HEK293 (cell line): Measurements from ENCODE around the gene PJVK.

Experiments used
- CTCF ChIA-PET: fragments of 350-600 bp; formaldehyde crosslinking; extraction: SDS; loops from one replicate; lab custom pipeline; 2021; ENCODE audit warnings: antibody characterized with exemption; lab: Yijun Ruan, JAX
- POLR2A ChIA-PET: fragments of 300-600 bp; formaldehyde crosslinking; extraction: SDS; loops from one replicate; lab custom pipeline; 2020; ENCODE audit warnings: antibody characterized with exemption, inconsistent platforms; lab: Yijun Ruan, JAX
- H3K27ac ChIP-seq: fragments of 200-500 bp; sonication (Bioruptor generic); 2 replicates; pipeline ENCODE4 v1.5.1; 2014; ENCODE audit warnings: low read depth, low read length, control low read depth, inconsistent platforms; ENCODE audit errors: extremely low read depth
- H3K36me3 ChIP-seq, 2 experiments: fragments of 200-500 bp in 1 of 2; sonication (Bioruptor generic) in 1 of 2; 1 replicate in 1 of 2; 2 replicates in 1 of 2; pipeline ENCODE4 v1.5.1; 2014 to 2017; ENCODE audit warnings: inconsistent platforms in 2 of 2, low read length in 2 of 2; ENCODE audit not compliant: control insufficient read depth in 2 of 2, insufficient read depth in 1 of 2
- H3K4me1 ChIP-seq: fragments of 200-500 bp; sonication (Bioruptor generic); 2 replicates; pipeline ENCODE4 v1.5.1; 2014; ENCODE audit warnings: mild to moderate bottlenecking, low read length, inconsistent platforms; ENCODE audit not compliant: control insufficient read depth, insufficient read depth
- H3K4me3 ChIP-seq: 2 replicates; pipeline ENCODE4 v1.5.1; 2011; ENCODE audit warnings: low read depth, mild to moderate bottlenecking, control low read depth, low read length, moderate library complexity
- H3K9me3 ChIP-seq: fragments of 200-500 bp; sonication (Bioruptor generic); 2 replicates; pipeline ENCODE4 v1.5.1; 2014; ENCODE audit warnings: low read depth, low read length, inconsistent platforms; ENCODE audit not compliant: control insufficient read depth, insufficient read depth
- PRDM1 ChIP-seq: fragments of 450-650 bp; formaldehyde crosslinking; IDR thresholded peaks from 2 replicates; pipeline ENCODE4; 2016; ENCODE audit warnings: missing biosample characterization, missing genetic modification characterization
- PRDM6 ChIP-seq: fragments of 450-650 bp; formaldehyde crosslinking; IDR thresholded peaks from 2 replicates; pipeline ENCODE4 v1.5.1; 2017; ENCODE audit warnings: missing biosample characterization, missing genetic modification characterization
- SP2 ChIP-seq: fragments of 450-650 bp; formaldehyde crosslinking; IDR thresholded peaks from 2 replicates; pipeline ENCODE4 v1.5.1; 2016; ENCODE audit warnings: missing biosample characterization, missing genetic modification characterization
- ZNF146 ChIP-seq: fragments of 450-650 bp; formaldehyde crosslinking; IDR thresholded peaks from 2 replicates; pipeline ENCODE4 v1.5.1; 2016; ENCODE audit warnings: missing biosample characterization, missing genetic modification characterization
- ZNF202 ChIP-seq: fragments of 450-650 bp; formaldehyde crosslinking; IDR thresholded peaks from 2 replicates; pipeline ENCODE4 v1.5.1; 2016; ENCODE audit warnings: missing biosample characterization, missing genetic modification characterization, borderline replicate concordance
- ZNF362 ChIP-seq: fragments of 450-650 bp; formaldehyde crosslinking; IDR thresholded peaks from 2 replicates; pipeline ENCODE4 v1.5.1; 2016; ENCODE audit warnings: missing biosample characterization, missing genetic modification characterization
- ZNF404 ChIP-seq: fragments of 450-650 bp; formaldehyde crosslinking; IDR thresholded peaks from 2 replicates; pipeline ENCODE4 v1.5.1; 2017; ENCODE audit warnings: missing biosample characterization, missing genetic modification characterization
- ZNF423 ChIP-seq: fragments of 450-650 bp; formaldehyde crosslinking; IDR thresholded peaks from 2 replicates; pipeline ENCODE4 v1.5.1; 2016; ENCODE audit warnings: missing biosample characterization, missing genetic modification characterization
- ZNF561 ChIP-seq: fragments of 450-650 bp; IDR thresholded peaks from 2 replicates; pipeline ENCODE4 v1.5.1; 2018; ENCODE audit warnings: missing biosample characterization, missing genetic modification characterization, borderline replicate concordance
- ZSCAN18 ChIP-seq: fragments of 450-650 bp; formaldehyde crosslinking; IDR thresholded peaks from 2 replicates; pipeline ENCODE4 v1.5.1; 2016; ENCODE audit warnings: missing biosample characterization, missing genetic modification characterization

Gene PJVK

GRCh38 chr2:178510384-178510783 is 59.2 kb downstream of the PJVK start:
- no peak for TF ChIP-seq ZNF146
- TF ChIP-seq ZNF202 (tag by site-specific recombination): no peak
- no peak for TF ChIP-seq PRDM6 (tag by site-specific recombination)
- no peak for TF ChIP-seq ZSCAN18
- TF ChIP-seq SP2 (tag by site-specific recombination): no peak
- no peak for TF ChIP-seq ZNF404 (tag by site-specific recombination)
- no peak for TF ChIP-seq PRDM1 (tag by site-specific recombination)
- TF ChIP-seq ZNF423 (tag by site-specific recombination): no peak
- no peak for TF ChIP-seq ZNF362
- no peak for TF ChIP-seq ZNF561 (tag by site-specific recombination)
- ChIA-PET POLR2A (no interaction called here), CTCF (interaction anchor here (0.6 kb wide), 1 partner anchor 1568 kb away, joined by 3 read pairs; no protein-coding TSS in a partner anchor)
- H3K4me3 ChIP-seq: no peak overlapping the region
- H3K36me3 ChIP-seq: peaks cover 0 to 14% of the 10 kb centered on the region in 2 experiments; a peak in 1 of 3 replicates
- H3K4me1 ChIP-seq: no peaks in the 10 kb centered on the region
- H3K9me3 ChIP-seq: no peaks in the 10 kb centered on the region
- no peak overlapping the region for H3K27ac ChIP-seq
